ENCODE data around the gene CCDC33. TPM values are rescaled to one million over a fixed set of nuclear protein-coding genes. Genes with fewer than 3 reads are reported as not detected.

CCDC33 gene
- total RNA-seq, 1 donor from 2014 or later = 0.41 TPM

DNA sequence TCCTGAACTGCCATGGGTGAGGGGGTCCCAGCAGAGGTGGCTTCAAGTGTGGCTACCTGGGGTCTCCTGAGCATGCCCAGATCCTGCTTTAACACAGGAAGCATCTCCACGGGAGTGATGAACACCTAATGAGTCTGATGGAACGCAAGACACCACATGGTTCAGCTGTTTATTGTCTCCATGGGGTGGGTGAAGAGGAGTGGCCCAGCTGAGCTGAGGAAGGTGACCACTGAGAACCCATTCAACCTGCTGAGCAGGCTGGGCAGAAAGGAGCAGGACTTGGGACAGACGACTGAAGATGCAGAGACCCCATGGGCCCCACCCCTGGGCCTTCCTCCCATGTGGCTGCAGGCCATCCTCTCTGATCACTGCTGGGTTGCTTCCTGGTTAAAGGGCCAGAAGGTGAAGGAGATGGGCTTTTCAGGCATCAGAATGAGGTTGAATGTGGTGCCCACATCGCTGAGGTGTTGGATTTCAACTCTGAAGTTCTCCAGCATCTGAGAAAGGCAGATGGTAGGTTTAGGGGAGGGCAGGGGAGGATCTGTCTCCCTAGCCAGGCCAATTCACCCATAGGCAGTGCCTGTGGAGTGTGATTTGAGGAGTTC lies 101.6 kb downstream of the CCDC33 start:
- Histone ChIP-seq H3K79me2 (ENCODE audit: insufficient read depth, low read length) (no peaks in the 10 kb centered on the region), H3K9ac (ENCODE audit: low read length) (no peak overlapping the region), H3K36me3 (ENCODE audit: insufficient read depth, low read length) (no peaks in the 10 kb centered on the region), H3K4me1 (ENCODE audit: insufficient read depth, low read length) (peaks cover 11% of the 10 kb centered on the region), H3K27ac (ENCODE audit: low read depth, low read length) (no peak overlapping the region), H3K4me3 (ENCODE audit: insufficient read depth, low read depth, low read length) (no peak overlapping the region), H4K20me1 (ENCODE audit: insufficient read depth, low read length) (no peaks in the 10 kb centered on the region), H3K9me3 (ENCODE audit: insufficient read depth, low read depth, low read length) (no peaks in the 10 kb centered on the region), H2AFZ (ENCODE audit: low read depth, low read length) (no peak overlapping the region), H3K27me3 (ENCODE audit: insufficient read depth, low read length) (no peaks in the 10 kb centered on the region), H3K4me2 (ENCODE audit: low read length) (no peak overlapping the region)
- Mint-ChIP-seq H3K9me3 (ENCODE audit: unreplicated experiment) (peaks cover 17% of the 10 kb centered on the region), H3K36me3 (ENCODE audit: low read depth, unreplicated experiment) (no peaks in the 10 kb centered on the region), H3K4me1 (ENCODE audit: low read depth, unreplicated experiment) (peaks cover 6% of the 10 kb centered on the region), H3K27ac (ENCODE audit: unreplicated experiment) (no peak overlapping the region), H3K4me3 (ENCODE audit: unreplicated experiment) (no peak overlapping the region), H3K27me3 (ENCODE audit: low read depth, unreplicated experiment) (peaks cover 30% of the 10 kb centered on the region)
- DNase-seq (ENCODE audit: low read depth) (no peak), FAIRE-seq (no peak)
- TF ChIP-seq EZH2 (IDR thresholded peaks at IDR 0.05; ENCODE audit: insufficient read depth, low read length) = no peak
- TF ChIP-seq, protein P1, sequence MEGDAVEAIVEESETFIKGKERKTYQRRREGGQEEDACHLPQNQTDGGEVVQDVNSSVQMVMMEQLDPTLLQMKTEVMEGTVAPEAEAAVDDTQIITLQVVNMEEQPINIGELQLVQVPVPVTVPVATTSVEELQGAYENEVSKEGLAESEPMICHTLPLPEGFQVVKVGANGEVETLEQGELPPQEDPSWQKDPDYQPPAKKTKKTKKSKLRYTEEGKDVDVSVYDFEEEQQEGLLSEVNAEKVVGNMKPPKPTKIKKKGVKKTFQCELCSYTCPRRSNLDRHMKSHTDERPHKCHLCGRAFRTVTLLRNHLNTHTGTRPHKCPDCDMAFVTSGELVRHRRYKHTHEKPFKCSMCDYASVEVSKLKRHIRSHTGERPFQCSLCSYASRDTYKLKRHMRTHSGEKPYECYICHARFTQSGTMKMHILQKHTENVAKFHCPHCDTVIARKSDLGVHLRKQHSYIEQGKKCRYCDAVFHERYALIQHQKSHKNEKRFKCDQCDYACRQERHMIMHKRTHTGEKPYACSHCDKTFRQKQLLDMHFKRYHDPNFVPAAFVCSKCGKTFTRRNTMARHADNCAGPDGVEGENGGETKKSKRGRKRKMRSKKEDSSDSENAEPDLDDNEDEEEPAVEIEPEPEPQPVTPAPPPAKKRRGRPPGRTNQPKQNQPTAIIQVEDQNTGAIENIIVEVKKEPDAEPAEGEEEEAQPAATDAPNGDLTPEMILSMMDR (IDR thresholded peaks at IDR 0.05; ENCODE audit: insufficient read depth, low read depth, low read length) = no peak

DNA sequence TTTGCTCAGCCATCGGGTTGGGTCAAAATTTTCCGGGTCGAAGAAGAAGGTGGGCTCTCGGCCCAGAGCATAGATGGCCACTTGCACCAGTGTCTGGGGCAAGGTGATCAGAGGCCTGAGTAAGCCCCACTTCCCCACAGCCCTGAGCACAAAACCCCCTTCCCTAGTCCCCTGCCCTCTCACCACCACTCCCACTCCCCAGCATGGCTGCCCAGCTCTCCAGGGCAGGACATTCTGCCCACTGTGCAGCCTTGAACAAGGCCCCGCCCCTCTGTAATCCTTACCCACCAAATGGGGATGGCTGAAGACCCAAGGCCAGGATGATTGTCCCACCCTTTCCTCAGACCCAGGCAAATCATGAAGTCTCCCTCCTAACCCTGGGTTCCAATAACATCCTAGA lies 102.5 kb downstream of the CCDC33 start:
- Histone ChIP-seq H3K4me1 (ENCODE audit: insufficient read depth, low read length) (peaks cover 11% of the 10 kb centered on the region), H3K27me3 (ENCODE audit: insufficient read depth, low read length) (no peaks in the 10 kb centered on the region), H3K4me2 (ENCODE audit: low read length) (no peak overlapping the region), H3K4me3 (ENCODE audit: insufficient read depth, low read depth, low read length) (no peak overlapping the region), H3K9me3 (ENCODE audit: insufficient read depth, low read depth, low read length) (no peaks in the 10 kb centered on the region), H3K36me3 (ENCODE audit: insufficient read depth, low read length) (no peaks in the 10 kb centered on the region), H4K20me1 (ENCODE audit: insufficient read depth, low read length) (no peaks in the 10 kb centered on the region), H3K79me2 (ENCODE audit: insufficient read depth, low read length) (no peaks in the 10 kb centered on the region), H3K27ac (ENCODE audit: low read depth, low read length) (no peak overlapping the region), H2AFZ (ENCODE audit: low read depth, low read length) (no peak overlapping the region), H3K9ac (ENCODE audit: low read length) (no peak overlapping the region)
- FAIRE-seq (no peak), DNase-seq (ENCODE audit: low read depth) (no peak)
- peaks cover 15% of the 10 kb centered on the region for H3K9me3 Mint-ChIP-seq (ENCODE audit: unreplicated experiment)
- H3K27ac Mint-ChIP-seq (ENCODE audit: unreplicated experiment) = no peak overlapping the region
- no peak overlapping the region for H3K4me3 Mint-ChIP-seq (ENCODE audit: unreplicated experiment)
- no peaks in the 10 kb centered on the region for H3K36me3 Mint-ChIP-seq (ENCODE audit: low read depth, unreplicated experiment)
- peaks cover 29% of the 10 kb centered on the region for H3K27me3 Mint-ChIP-seq (ENCODE audit: low read depth, unreplicated experiment)
- TF ChIP-seq, protein P1 (IDR thresholded peaks at IDR 0.05; ENCODE audit: insufficient read depth, low read depth, low read length) = no peak
- no peak for TF ChIP-seq EZH2 (IDR thresholded peaks at IDR 0.05; ENCODE audit: insufficient read depth, low read length)
- H3K4me1 Mint-ChIP-seq (ENCODE audit: low read depth, unreplicated experiment) = peaks cover 6% of the 10 kb centered on the region

DNA sequence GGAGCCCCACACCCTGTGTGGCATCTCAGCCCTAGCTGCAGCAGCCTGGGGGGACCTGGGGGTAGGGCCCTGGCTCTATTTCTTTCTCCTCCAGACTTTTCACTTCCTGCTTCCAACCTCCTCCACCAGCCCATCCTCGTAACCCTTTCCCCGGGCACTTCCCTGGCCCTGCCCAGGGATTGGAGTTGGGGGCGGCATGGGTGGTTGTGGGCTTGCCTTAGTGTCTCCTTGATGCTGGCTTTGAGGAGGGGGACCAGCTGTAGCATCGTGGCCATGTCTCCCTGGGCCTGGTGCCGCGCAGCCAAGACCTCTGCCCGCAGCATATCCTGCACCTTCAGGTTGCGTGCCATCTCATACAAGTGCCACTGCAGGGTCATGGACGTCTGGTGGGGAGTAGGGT lies 103.2 kb downstream of the CCDC33 start:
- no peak for DNase-seq (ENCODE audit: low read depth)
- H3K4me1 Mint-ChIP-seq (ENCODE audit: low read depth, unreplicated experiment) = peaks cover 6% of the 10 kb centered on the region
- H3K4me2 ChIP-seq (ENCODE audit: low read length) = no peak overlapping the region
- no peak overlapping the region for H3K9ac ChIP-seq (ENCODE audit: low read length)
- H3K9me3 Mint-ChIP-seq (ENCODE audit: unreplicated experiment) = peaks cover 8% of the 10 kb centered on the region
- FAIRE-seq = no peak
- H3K27me3 ChIP-seq (ENCODE audit: insufficient read depth, low read length) = no peaks in the 10 kb centered on the region
- H3K9me3 ChIP-seq (ENCODE audit: insufficient read depth, low read depth, low read length) = no peaks in the 10 kb centered on the region
- H3K27ac Mint-ChIP-seq (ENCODE audit: unreplicated experiment) = no peak overlapping the region
- H3K79me2 ChIP-seq (ENCODE audit: insufficient read depth, low read length) = no peaks in the 10 kb centered on the region
- H3K36me3 ChIP-seq (ENCODE audit: insufficient read depth, low read length) = no peaks in the 10 kb centered on the region
- peaks cover 23% of the 10 kb centered on the region for H3K27me3 Mint-ChIP-seq (ENCODE audit: low read depth, unreplicated experiment)
- no peaks in the 10 kb centered on the region for H3K36me3 Mint-ChIP-seq (ENCODE audit: low read depth, unreplicated experiment)
- H3K4me3 Mint-ChIP-seq (ENCODE audit: unreplicated experiment) = no peak overlapping the region
- H3K4me3 ChIP-seq (ENCODE audit: insufficient read depth, low read depth, low read length) = no peak overlapping the region
- no peaks in the 10 kb centered on the region for H4K20me1 ChIP-seq (ENCODE audit: insufficient read depth, low read length)
- TF ChIP-seq, protein P1 (IDR thresholded peaks at IDR 0.05; ENCODE audit: insufficient read depth, low read depth, low read length) = no peak
- TF ChIP-seq EZH2 (IDR thresholded peaks at IDR 0.05; ENCODE audit: insufficient read depth, low read length) = no peak
- no peak overlapping the region for H2AFZ ChIP-seq (ENCODE audit: low read depth, low read length)
- H3K4me1 ChIP-seq (ENCODE audit: insufficient read depth, low read length) = peaks cover 12% of the 10 kb centered on the region
- H3K27ac ChIP-seq (ENCODE audit: low read depth, low read length) = no peak overlapping the region
